Activated B cell treated with CpG ODN at 0.5 μM for 24 hours (primary cell): ENCODE results near the gene PRPF6. TPM values are rescaled to one million over a fixed set of nuclear protein-coding genes. Genes with fewer than 3 reads are reported as not detected.

Experiments
- ATAC-seq: fragments of 200-7000 bp; cut with Tn5 transposase; one replicate; pipeline ENCODE4 v1.10.0; 2021; ENCODE audit warnings: low read depth, mild to moderate bottlenecking, moderate library complexity
- CTCF ChIA-PET: fragments of 350-600 bp; sonication (Branson Sonifier 250); formaldehyde crosslinking; loops from one replicate; lab custom pipeline; 2021; ENCODE audit warnings: antibody characterized with exemption; lab: Charles Lee
- POLR2A ChIA-PET: fragments of 350-600 bp; sonication (Branson Sonifier 250); formaldehyde crosslinking; loops from one replicate; lab custom pipeline; 2021; ENCODE audit warnings: antibody characterized with exemption; lab: Charles Lee
- DNase-seq: peaks from one replicate; pipeline ENCODE4 v3.0.0; 2022
- H3K27ac Mint-ChIP-seq: one replicate; pipeline ENCODE4 v1.8.0; 2020; ENCODE audit warnings: mixed read lengths
- H3K27me3 Mint-ChIP-seq: one replicate; pipeline ENCODE4 v1.8.0; 2021; ENCODE audit warnings: mixed read lengths
- H3K36me3 Mint-ChIP-seq: one replicate; pipeline ENCODE4 v1.8.0; 2021; ENCODE audit warnings: low read depth, mixed read lengths
- H3K4me1 Mint-ChIP-seq: one replicate; pipeline ENCODE4 v1.8.0; 2021; ENCODE audit warnings: mixed read lengths
- H3K4me3 Mint-ChIP-seq: one replicate; pipeline ENCODE4 v1.8.0; 2020; ENCODE audit warnings: mild to moderate bottlenecking, mixed read lengths
- H3K9me3 Mint-ChIP-seq: one replicate; pipeline ENCODE4 v1.8.0; 2020; ENCODE audit warnings: mixed read lengths
- CTCF ChIP-seq: fragments of 200-600 bp; IDR thresholded peaks from one replicate; pipeline ENCODE4 v1.8.0; 2022; ENCODE audit warnings: antibody characterized with exemption, mild to moderate bottlenecking
- intact Hi-C: fragments of 100-400 bp; cut with micrococcal nuclease; formaldehyde crosslinking; loops from one replicate; pipeline ENCODE4 v1.15.1; 2024
- total RNA-seq: library from RNA; stranded (reverse); gene quantifications from 2 replicates; pipeline ENCODE4 v1.2.3, GENCODE V29; 2022

PRPF6 gene
- total RNA-seq, 1 donor from 2014 or later: 75.8 TPM

GRCh38 chr20:64080813-64081623 lies 100.1 kb downstream of the PRPF6 start:
- POLR2A ChIA-PET: interaction anchor here (1.1 to 8.1 kb wide), 8 partner anchors 15 to 100 kb away, joined by 3 to 77 read pairs (median 9); partner anchors contain the start of genes NPBWR2 and TCEA2
- Mint-ChIP-seq H3K9me3 (no peaks in the 10 kb centered on the region), H3K4me3 (peak overlapping the region; percentile 81), H3K36me3 (peaks cover 5% of the 10 kb centered on the region), H3K4me1 (peaks cover 62% of the 10 kb centered on the region), H3K27ac (peak overlapping the region; percentile 84), H3K27me3 (peaks cover 4% of the 10 kb centered on the region)
- TF ChIP-seq CTCF: no peak
- intact Hi-C loops: no loop called here
- DNase-seq (no peak), ATAC-seq (no peak)
- CTCF ChIA-PET: interaction anchor here (1.3 to 7.5 kb wide), 3 partner anchors 21 to 107 kb away, joined by 3 to 80 read pairs (median 5); no protein-coding TSS in a partner anchor

GRCh38 chr20:64081624-64081964 lies 100.7 kb downstream of the PRPF6 start:
- no peaks in the 10 kb centered on the region for H3K9me3 Mint-ChIP-seq
- DNase-seq: no peak
- no peak overlapping the region for H3K27ac Mint-ChIP-seq
- ChIA-PET CTCF (interaction anchor here (1.3 to 7.5 kb wide), 3 partner anchors 20 to 107 kb away, joined by 3 to 80 read pairs (median 5); no protein-coding TSS in a partner anchor), POLR2A (interaction anchor here (3.1 to 8.1 kb wide), 2 partner anchors 15 to 18 kb away, joined by 27 to 77 read pairs; no protein-coding TSS in a partner anchor)
- no peak for ATAC-seq
- intact Hi-C loops: no loop called here
- H3K27me3 Mint-ChIP-seq: peaks cover 4% of the 10 kb centered on the region
- H3K4me1 Mint-ChIP-seq: peaks cover 56% of the 10 kb centered on the region
- peaks cover 4% of the 10 kb centered on the region for H3K36me3 Mint-ChIP-seq
- H3K4me3 Mint-ChIP-seq: peak overlapping the region; percentile 50
- no peak for TF ChIP-seq CTCF

- ATAC-seq: no peak
- Mint-ChIP-seq H3K27me3 (peaks cover 4% of the 10 kb centered on the region), H3K27ac (peak overlapping the region; percentile 41), H3K36me3 (peaks cover 4% of the 10 kb centered on the region), H3K4me3 (peak overlapping the region; percentile 50), H3K9me3 (no peaks in the 10 kb centered on the region), H3K4me1 (peaks cover 52% of the 10 kb centered on the region)
- ChIA-PET CTCF (interaction anchor here (1.3 to 7.5 kb wide), 3 partner anchors 39 to 108 kb away, joined by 3 to 80 read pairs (median 9); no protein-coding TSS in a partner anchor), POLR2A (no interaction called here)
- DNase-seq: no peak
- TF ChIP-seq CTCF: no peak
- intact Hi-C loops: no loop called here
These were observed 101.3 kb downstream of the PRPF6 start for GRCh38 chr20:64082126-64082731.

Other genes with a start within 250 kb of the PRPF6 start
- 10.2 and 10.8 TPM in 2 replicates for gene LIME1, start 244.5 kb upstream of the PRPF6 start, total RNA-seq
- gene SLC2A4RG, start 241.4 kb upstream of the PRPF6 start, total RNA-seq: 20.9 and 28.1 TPM in 2 replicates
- 0.46 and 0.49 TPM in 2 replicates for gene ZBTB46, start 149.9 kb upstream of the PRPF6 start, total RNA-seq
- not detected in 2 replicates for gene ABHD16B, start 119.6 kb upstream of the PRPF6 start, total RNA-seq
- 36.7 and 38.8 TPM in 2 replicates for gene TPD52L2, start 115.9 kb upstream of the PRPF6 start, total RNA-seq
- gene DNAJC5, start 86.0 kb upstream of the PRPF6 start, total RNA-seq: 27.5 and 28.6 TPM in 2 replicates
- gene UCKL1, start 24.7 kb upstream of the PRPF6 start, total RNA-seq: 43.6 and 49.7 TPM in 2 replicates
- gene ZNF512B, start 11.2 kb upstream of the PRPF6 start, total RNA-seq: 10.2 and 12.0 TPM in 2 replicates
- 6.8 and 9.0 TPM in 2 replicates for gene SAMD10, start 1.5 kb upstream of the PRPF6 start, total RNA-seq
- 1.6 and 2.2 TPM in 2 replicates for gene C20orf204, start 55.0 kb downstream of the PRPF6 start, total RNA-seq
- not detected in 2 replicates for gene SOX18, start 68.5 kb downstream of the PRPF6 start, total RNA-seq
- 20.3 and 20.7 TPM in 2 replicates for gene TCEA2, start 82.1 kb downstream of the PRPF6 start, total RNA-seq
- 45.0 and 53.4 TPM in 2 replicates for gene RGS19, start 98.4 kb downstream of the PRPF6 start, total RNA-seq
- 1.3 and 1.4 TPM in 2 replicates for gene OPRL1, start 99.0 kb downstream of the PRPF6 start, total RNA-seq
- gene LKAAEAR1, start 103.3 kb downstream of the PRPF6 start, total RNA-seq: 0.31 TPM in 1 of 2 replicates, not detected in the other
- not detected in 2 replicates for gene NPBWR2, start 126.4 kb downstream of the PRPF6 start, total RNA-seq
- gene MYT1, start 183.3 kb downstream of the PRPF6 start, total RNA-seq: 1.2 and 3.3 TPM in 2 replicates